ENCODE data around the gene SGF29. TPM values are rescaled to one million over a fixed set of nuclear protein-coding genes. Genes with fewer than 3 reads are reported as not detected.
"Not testable (repeated sequence)": the region's sequence is repeated elsewhere in the genome, so short reads cannot be mapped to it uniquely, and the experiment has no call there.

SGF29 gene
- polyA plus RNA-seq (ENCODE audit: insufficient read length in 3 of 3): 10 to 100 TPM; 18.4 to 21.1 (median 20.2) TPM

DNA sequence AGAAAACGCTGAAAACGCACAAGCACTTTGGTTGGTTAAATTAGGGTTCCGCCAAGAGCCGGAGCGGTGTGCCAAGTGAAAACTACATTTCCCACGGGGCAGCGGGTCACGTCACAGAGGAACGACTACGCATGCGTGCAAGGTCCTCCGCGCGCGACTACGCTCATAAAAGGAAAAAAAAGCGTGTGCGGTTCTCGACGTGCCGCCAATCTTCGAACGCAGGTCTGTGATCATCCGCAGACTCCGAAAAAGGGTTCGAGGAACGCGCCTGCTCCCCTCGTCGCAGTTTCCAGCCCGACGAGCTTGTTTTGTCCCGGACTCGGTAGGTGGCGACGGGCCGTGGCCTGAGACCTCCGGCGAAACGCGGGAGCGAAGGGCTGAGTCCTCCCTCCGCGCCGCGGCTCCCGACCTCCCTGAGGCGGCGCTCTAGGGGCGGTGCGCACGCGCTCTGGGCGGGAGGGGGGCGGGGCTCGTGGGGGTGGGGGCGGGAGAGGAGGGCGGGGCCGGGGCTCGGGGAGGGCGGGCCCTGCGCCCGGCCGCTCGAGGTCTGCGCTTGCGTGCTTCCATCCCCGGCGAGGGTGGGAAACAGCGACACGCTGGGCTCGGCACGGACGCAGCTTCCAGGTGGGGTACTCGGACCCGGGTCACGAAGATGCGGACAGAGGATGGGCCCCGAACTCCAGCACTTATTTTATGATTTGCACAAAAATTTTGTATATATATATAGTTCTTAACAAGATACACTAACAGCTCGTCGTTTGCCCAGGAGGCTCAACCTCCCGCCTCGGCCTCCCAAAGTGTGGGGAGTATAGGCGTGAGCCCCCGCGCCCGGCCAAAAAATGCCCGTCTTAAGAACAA is at the start of gene SGF29:
TSS of gene SGF29 (plus strand) at position 145 of the 858 bp plus-strand sequence. CDS start 27,150 bp downstream, outside the sequence.
- DNase-seq (ENCODE audit: low read depth in 3 of 3, low spot score in 2 of 3): peak; percentile 89 to 96 (median 90)

DNA sequence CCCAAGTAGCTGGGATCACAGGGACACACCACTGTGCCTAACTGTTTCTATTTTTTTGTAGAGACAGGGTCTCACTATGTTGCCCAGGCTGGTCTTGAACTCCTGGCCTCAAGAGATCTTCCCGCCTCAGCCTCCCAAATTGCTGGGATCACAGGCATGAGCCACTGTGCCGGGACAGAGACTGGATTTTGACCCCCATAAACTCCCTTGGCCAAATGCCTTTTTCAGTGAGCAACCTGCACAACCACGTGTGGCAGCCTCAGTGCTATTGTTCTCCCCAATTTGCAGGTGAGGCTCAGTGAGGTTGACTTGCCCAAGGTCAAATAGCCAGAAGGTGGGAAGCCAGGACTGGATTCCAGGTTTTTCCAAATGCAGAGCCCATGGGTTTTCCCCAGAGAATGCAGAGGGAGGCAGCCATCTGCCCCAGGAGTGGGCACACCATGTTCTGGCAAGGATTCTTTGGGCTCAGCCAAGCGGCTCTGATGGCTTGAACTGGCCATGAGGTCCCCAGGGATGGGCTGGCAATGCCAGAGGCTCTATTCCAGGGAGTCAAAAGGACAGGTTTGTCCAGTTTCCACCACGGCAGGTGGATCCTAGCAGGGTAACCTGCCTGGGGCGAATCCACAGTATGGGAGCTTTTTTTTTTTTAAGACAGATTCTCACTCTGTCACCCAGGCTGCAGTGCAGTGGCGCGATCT is 48.9 kb upstream of the SGF29 start:
- DNase-seq (ENCODE audit: low read depth in 3 of 3, low spot score in 2 of 3): no peak

- DNase-seq (ENCODE audit: low read depth in 3 of 3, low spot score in 2 of 3): no peak
These were observed 48.1 kb upstream of the SGF29 start for GRCh38 chr16:28505489-28506137.

DNA sequence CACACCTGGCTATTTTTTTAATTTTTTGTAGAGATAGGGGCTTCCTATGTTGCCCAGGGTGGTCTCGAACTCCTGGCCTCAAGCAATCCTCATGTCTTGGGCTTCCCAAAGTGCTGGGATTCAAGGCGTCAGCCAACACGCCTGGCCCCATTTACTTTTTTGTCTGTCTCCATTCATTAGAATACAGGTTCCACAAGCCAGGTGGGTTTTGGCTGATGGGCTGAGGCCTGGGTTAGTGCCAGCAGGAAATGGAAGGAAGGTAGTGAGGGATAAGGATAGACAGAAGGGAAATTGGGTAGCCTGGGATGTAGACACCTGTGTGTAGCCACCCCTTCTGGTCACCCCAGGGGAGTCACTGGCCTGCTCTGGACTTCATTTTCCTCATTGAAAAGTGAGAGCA is 42.7 kb upstream of the SGF29 start:
- DNase-seq (ENCODE audit: low read depth in 3 of 3, low spot score in 2 of 3): no peak

DNA sequence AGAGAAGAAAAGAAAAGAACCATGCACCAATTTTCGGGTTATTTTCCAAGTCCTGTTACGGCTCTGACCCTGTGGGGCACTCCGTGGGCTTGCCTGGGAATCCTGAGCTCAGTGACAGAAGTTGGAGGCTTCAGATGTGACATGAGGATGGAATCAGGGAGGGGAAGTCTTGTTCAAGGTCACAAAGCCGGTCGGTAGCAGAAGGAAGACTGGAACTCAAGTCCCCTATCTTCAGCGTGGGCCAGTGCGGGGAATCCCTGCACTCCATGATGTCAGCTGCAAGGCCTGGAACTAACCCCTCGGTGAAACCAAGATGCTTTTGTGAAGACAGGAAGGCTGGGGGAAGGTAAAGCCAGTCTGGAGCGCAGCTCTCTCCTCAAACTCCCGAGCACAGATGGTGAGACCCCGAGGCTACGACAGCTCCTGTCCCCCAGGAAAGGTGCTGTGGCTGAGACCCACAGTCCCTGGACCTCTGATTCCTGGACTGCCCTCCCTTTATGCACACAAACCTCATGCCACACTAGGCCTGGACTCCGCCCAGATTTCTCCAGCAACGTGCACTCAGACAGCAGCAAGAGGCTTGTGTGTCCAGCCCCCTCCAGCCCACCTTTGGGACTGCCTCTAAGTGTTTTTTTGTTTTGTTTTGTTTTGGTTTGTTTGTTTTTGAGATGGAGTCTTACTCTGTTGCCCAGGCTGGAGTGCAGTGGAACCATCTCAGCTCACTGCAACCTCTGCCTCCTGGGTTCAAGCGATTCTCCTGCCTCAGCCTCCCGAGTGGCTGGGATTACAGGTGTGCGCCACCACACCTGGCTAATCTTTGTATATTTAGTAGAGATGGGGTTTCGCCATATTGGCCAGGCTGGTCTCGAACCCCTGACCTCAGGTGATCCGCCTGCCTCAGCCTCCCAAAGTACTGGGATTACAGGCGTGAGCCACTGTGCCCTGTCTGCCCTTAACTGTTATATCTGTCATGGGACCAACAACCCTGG is 41.6 kb upstream of the SGF29 start:
- DNase-seq (ENCODE audit: low read depth in 3 of 3, low spot score in 2 of 3): no peak

DNA sequence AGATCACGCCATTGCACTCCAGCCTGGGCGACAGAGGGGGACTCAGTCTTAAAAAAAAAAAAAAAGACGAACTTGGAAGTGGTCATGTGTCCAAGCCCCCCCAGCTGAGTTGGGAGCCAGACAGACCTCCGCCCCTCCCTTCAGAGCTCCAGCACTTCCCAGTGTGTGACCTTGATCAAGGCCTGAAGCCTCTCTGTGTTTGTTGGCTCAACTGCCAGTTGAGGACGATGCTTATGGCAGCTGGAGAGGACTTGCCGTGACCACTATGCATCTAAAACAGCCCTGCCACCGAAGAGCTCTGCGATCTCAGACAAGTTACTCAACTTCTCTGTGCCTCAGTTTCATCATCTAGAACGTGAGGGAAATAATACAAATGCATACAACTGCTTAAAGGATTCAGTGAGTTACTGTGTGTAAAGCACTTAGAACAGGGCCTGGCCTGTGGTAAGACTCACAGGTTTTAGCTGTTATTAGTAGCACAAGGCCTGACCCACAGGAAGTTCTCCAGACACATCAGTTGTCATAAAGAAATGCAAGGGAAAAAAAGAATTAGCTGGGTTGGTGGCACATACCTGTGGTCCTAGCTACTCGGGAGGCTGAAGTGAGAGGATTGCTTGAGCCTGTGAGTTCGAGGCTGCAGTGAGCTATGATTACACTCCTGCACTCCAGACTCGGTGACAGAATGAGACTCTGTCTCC is 40.1 kb upstream of the SGF29 start:
- no peak for DNase-seq (ENCODE audit: low read depth in 3 of 3, low spot score in 2 of 3)

GRCh38 chr16:28514246-28514645 is 39.5 kb upstream of the SGF29 start:
- DNase-seq (ENCODE audit: low read depth in 3 of 3, low spot score in 2 of 3): no peak

DNA sequence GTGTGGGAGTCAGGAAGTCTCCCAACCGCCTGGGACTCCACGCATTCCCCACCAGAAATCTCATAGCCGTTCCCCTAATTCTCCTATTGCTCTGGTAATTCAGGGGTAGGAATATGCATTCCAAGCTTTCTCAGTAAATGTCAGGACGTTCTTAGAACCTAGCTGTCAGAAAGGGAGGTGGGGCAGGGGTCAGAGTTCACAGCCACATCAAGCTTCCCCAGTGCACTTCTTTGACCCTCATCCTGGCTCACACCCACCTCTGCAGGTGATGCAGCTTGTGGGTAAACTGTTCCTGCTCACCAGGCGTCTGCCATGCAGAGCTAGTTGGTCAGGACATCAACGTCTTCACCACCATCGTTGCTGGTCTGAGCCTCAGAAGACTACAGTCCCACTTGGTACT is 33.0 kb upstream of the SGF29 start:
- DNase-seq (ENCODE audit: low read depth in 3 of 3, low spot score in 2 of 3): no peak

DNA sequence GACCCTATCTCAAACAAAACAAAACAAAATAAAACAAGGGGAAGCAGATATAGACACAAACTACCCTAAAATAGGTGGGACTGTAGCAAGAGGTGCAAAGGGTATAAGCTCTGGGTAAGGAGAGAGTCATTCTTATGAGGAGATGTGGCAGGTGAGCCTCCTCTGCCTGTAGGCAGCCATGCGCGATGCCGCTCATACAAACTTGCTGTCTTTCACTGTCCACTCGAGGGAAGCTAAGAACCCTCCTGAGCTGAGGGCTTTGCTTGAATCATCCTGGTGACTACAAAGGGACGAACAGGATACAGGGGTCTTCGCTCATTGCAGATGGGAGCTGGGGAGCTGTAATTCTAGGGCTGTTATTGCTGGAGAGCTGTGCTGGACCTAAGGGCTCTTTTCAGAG is 32.3 kb upstream of the SGF29 start:
- DNase-seq (ENCODE audit: low read depth in 3 of 3, low spot score in 2 of 3): no peak

- DNase-seq (ENCODE audit: low read depth in 3 of 3, low spot score in 2 of 3): no peak
These were observed 30.9 kb upstream of the SGF29 start for GRCh38 chr16:28522792-28523191.

GRCh38 chr16:28524681-28525171 is 29.0 kb upstream of the SGF29 start:
- DNase-seq (ENCODE audit: low read depth in 3 of 3, low spot score in 2 of 3): no peak

GRCh38 chr16:28526201-28527099 is 27.3 kb upstream of the SGF29 start:
- DNase-seq (ENCODE audit: low read depth in 3 of 3, low spot score in 2 of 3): no peak

GRCh38 chr16:28527100-28527785 is 26.5 kb upstream of the SGF29 start:
- DNase-seq (ENCODE audit: low read depth in 3 of 3, low spot score in 2 of 3): not testable (repeated sequence)

DNA sequence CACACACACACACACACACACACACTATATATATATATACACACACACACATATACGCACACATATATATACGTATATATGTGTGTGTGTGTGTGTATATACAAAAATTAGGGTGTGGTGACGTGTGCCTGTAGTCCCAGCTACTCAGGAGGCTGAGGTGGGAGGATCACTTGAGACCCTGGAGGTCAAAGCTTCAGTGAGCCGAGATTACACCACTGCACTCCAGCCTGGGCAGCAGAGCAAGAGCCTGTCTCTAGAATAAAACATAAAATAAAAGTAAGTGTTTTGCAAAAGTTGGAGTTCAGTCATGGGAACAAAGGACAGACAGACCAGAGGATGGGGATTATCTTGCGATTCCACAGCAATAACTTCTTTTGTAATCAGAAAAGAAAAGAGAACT is 25.7 kb upstream of the SGF29 start:
- DNase-seq (ENCODE audit: low read depth in 3 of 3, low spot score in 2 of 3): no peak

DNA sequence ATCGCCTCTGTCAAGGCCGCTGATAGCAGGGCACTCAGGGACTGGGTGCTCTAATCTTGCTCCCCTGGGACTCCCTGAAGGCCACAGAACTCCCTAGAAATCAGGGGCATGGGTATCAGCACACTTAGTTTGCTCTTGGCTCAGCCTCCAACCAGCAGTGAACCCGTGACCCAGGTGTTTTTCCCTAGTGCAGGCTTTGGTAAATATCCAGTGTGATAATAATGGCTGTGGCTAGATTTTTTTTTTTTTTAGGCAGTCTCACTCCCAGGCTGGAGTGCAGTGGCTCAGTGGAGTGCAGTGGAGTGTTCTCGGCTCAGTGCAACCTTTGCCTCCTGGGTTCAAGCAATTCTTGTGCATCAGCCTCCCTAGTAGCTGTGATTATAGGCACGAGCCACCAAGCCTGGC is 25.3 kb upstream of the SGF29 start:
- no peak for DNase-seq (ENCODE audit: low read depth in 3 of 3, low spot score in 2 of 3)

GRCh38 chr16:28529124-28529523 is 24.6 kb upstream of the SGF29 start:
- DNase-seq (ENCODE audit: low read depth in 3 of 3, low spot score in 2 of 3): no peak

DNA sequence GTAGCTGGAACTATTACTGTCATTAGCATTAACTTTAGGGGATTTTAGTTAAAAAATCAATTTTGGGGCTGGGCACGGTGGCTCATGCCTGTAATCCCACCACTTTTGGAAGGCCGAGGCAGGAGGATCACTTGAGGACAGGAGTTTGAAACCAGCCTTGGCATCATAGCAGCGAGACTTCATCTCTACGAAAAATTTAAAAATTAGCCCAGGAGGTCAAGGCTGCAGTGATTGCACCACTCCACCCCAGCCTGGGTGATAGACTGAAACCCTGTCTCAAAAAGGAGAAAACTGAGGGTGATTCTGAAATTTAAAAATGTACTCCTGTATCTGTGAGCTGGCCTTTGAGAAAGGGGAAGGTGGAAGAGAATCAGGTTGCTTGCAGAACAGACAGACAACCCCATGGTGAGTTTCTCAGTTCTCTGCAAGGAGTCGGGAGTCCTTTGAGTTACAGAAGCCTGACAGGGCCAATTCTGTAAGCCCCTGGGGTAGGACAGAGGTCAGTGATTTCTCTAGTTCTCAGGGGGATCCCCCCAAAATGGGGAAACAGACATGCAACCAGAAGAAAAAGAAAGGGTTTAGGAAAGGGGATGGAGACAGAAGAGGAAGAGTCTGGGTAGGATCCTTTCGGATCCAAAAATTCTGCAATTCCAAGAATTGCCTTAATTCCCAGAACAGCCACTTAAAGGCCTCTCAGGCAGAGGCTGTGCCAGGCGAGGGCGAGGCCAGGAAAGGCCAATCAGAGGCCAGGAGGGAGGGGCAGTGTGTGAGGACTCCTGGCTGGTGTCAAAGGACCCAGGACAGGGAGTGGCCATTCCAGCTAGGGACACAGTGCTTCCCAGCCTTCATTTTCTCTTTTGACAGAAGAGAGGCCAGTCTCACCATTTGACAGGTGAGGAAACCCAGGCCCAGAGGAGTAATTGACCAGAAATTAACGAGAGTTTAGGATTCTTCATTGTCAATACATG is 21.7 kb upstream of the SGF29 start:
- DNase-seq (ENCODE audit: low read depth in 3 of 3, low spot score in 2 of 3): no peak
